ENCODE measurements around the gene EIF4E1B.

DNA sequence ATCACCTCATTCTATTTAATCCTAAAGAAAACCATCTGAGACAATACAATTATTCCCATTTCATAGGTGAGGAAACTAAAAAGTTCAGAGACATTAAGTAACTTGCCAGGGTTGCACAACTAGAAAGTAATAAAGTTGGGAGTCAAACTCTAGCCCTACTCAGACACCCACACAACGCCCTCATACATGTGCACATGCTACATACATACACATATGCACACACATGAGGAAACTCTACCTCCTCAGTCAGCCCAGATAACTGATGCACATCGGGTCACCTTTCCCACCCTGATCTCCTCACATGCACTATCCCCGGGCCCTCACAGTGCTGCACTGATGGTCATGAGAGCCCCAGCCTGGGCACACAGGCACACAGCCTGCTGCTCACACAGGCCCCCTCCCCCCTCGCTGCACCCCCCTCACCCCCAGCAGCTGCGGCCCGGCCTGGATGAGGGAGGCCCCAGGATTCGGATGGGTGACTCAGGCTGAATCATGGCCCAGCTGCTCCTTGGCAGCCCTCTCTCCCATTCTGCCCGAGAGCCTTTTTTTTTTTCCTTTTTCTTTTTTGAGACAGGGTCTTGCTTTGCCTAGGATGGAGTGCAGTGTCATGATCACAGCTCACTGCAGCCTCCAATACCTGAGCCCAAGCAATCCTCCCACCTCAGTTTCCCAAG, 15.5 kb upstream of the EIF4E1B start:
- TF ChIP-seq, protein P1, sequence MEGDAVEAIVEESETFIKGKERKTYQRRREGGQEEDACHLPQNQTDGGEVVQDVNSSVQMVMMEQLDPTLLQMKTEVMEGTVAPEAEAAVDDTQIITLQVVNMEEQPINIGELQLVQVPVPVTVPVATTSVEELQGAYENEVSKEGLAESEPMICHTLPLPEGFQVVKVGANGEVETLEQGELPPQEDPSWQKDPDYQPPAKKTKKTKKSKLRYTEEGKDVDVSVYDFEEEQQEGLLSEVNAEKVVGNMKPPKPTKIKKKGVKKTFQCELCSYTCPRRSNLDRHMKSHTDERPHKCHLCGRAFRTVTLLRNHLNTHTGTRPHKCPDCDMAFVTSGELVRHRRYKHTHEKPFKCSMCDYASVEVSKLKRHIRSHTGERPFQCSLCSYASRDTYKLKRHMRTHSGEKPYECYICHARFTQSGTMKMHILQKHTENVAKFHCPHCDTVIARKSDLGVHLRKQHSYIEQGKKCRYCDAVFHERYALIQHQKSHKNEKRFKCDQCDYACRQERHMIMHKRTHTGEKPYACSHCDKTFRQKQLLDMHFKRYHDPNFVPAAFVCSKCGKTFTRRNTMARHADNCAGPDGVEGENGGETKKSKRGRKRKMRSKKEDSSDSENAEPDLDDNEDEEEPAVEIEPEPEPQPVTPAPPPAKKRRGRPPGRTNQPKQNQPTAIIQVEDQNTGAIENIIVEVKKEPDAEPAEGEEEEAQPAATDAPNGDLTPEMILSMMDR (IDR thresholded peaks at IDR 0.05), result no peak
- TF ChIP-seq EZH2 (IDR thresholded peaks at IDR 0.05; ENCODE audit: borderline replicate concordance, insufficient read depth, low read depth, low read length, poor library complexity, severe bottlenecking), result no peak
